ENCODE data around the gene DPP4. TPM values are rescaled to one million over a fixed set of nuclear protein-coding genes. Genes with fewer than 3 reads are reported as not detected.

Gene DPP4
- total RNA-seq, 1 experiment from 2014 or later = 22.0 TPM

DNA sequence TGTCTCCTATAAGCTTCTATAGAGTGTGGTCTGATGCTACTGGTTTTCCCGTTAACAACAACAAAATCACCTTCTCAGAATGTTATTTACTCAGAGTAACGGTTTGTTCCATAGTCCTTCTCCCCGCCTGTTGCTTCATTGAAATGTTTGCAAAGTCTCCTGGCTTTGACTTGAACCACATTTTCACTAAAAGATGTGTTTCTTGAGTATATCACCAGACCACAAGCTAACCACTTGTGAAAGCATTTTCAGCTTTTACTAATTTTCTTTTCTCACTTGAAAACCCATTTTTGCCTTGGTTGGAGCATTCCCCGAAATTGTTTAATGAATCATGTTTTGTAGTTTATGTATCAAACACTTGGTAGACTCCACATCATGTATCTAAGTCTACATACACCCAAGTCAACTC, 121.2 kb downstream of the DPP4 start:
- in situ Hi-C loops (cut with HindIII; ENCODE audit: low pct_unique_long_range_greater_than_20kb, low sequenced_read_pairs) = no loop called here
- DNase-seq (ENCODE audit: low read depth) = no peak

DNA sequence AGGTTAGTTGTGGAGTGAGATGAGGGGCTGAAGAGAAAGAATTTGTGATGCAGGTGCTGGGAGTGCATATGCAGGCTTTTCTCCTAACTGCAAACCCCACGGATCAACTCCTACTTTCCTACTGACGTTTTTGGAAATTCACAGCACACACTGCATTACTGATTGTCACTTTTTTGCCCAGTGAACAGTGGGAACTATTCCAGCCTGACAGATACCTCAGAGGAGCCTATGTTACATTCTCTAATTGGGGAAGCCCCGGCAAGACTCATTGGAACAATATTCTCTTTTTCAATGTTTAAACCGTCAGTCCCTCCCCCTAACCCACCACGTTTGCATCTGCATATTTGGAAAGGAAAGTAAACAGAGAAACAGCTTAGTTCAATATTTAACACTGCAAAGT, 126.2 kb downstream of the DPP4 start:
- no peak for DNase-seq (ENCODE audit: low read depth)
- in situ Hi-C loops (cut with HindIII; ENCODE audit: low pct_unique_long_range_greater_than_20kb, low sequenced_read_pairs) = no loop called here

DNA sequence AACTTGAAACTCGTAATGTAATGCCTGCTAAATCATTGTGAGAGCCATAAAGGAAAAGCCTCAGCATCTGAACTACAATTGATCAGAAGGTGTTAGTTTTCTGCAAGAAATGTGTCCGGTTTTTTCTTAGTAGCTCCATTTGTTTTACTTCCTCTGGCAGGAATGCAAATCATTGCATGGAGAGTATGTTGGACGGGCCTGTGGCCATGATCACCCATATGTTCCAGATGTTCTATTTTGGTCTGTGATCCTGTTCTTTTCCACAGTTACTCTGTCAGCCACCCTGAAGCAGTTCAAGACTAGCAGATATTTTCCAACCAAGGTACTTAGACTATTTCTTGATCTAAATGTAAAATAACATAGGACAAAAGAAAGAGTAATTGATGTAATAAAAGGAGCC, 126.6 kb downstream of the DPP4 start:
- DNase-seq (ENCODE audit: low read depth) = no peak
- in situ Hi-C loops (cut with HindIII; ENCODE audit: low pct_unique_long_range_greater_than_20kb, low sequenced_read_pairs) = no loop called here

GRCh38 chr2:161946489-161947107, 127.4 kb downstream of the DPP4 start:
- in situ Hi-C loops (cut with HindIII; ENCODE audit: low pct_unique_long_range_greater_than_20kb, low sequenced_read_pairs) = no loop called here
- peak; percentile 18 for DNase-seq (ENCODE audit: low read depth)

- in situ Hi-C loops (cut with HindIII; ENCODE audit: low pct_unique_long_range_greater_than_20kb, low sequenced_read_pairs) = no loop called here
- DNase-seq (ENCODE audit: low read depth) = no peak
These were observed 131.0 kb downstream of the DPP4 start for GRCh38 chr2:161943011-161943410.

Other genes with a start within 250 kb of the DPP4 start
- not detected in 2 replicates for gene GCG, start 78.0 kb upstream of the DPP4 start, total RNA-seq (2014; rRNA removed; shearing (Covaris generic); ENCODE audit: low replicate concordance)
- gene FAP, start 169.2 kb upstream of the DPP4 start, total RNA-seq (2014; rRNA removed; shearing (Covaris generic); ENCODE audit: low replicate concordance) = not detected in 2 replicates
- 2.6 and 8.5 TPM in 2 replicates for gene IFIH1, start 244.5 kb upstream of the DPP4 start, total RNA-seq (2014; rRNA removed; shearing (Covaris generic); ENCODE audit: low replicate concordance)

Data from Caki2 (cell line).